SH-SY5Y (cell line): ENCODE measurements around the gene LSM10.

Experiments
- GATA2 ChIP-seq: IDR thresholded peaks from 2 replicates; pipeline ENCODE4 v1.6.1; 2011; ENCODE audit warnings: mild to moderate bottlenecking, low read depth, low read length
- GATA3 ChIP-seq: IDR thresholded peaks from 2 replicates; pipeline ENCODE4 v1.6.1; 2011; ENCODE audit warnings: low read depth, mild to moderate bottlenecking, low read length, moderate library complexity

Gene LSM10

DNA sequence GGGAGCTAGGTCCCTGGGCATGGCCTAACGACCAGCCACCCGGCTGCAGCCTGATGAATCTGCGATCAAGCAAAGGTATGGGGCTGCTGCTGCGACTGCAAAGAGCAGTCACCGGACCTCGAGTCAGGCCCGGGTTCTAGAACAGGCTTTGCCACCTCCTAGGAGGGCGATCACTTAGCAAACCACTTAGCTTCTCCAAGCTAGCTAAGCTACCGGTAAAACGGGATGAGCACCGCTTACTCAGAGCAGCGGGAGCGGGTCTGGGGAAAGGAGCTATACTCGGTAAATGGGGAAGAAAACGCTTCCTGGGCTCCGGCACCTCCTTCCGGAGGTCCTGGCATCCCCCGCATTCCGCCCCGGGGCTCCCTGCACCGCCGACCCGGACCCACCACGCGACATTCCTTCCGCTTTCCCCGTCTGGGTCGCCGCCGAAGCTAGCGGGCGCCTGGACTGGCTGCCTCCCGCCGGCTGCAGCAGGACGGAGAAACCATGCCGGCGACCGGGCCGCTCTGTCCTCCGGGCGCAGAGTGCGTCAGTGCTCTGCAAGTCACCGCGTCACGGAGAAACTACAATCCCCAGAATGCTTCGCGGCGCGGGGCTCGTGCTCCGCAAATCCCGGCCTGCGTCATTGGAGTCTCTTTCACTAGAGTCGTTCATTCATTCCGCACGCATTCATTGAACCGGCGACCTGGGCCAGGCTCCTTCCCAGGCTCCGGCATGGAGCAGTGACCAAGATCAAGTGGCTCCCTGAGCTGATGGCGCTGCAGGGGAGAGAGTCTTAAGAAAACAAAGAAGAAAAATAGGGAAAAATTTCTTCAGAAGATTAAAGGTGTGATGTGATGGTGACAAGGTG, at the start of gene LSM10:
Gene LSM10 (minus strand): TSS at position 531 of the 853 bp plus-strand sequence. CDS start 3,779 bp downstream, outside the sequence.
- no peak for TF ChIP-seq GATA2
- TF ChIP-seq GATA3 = no peak

DNA sequence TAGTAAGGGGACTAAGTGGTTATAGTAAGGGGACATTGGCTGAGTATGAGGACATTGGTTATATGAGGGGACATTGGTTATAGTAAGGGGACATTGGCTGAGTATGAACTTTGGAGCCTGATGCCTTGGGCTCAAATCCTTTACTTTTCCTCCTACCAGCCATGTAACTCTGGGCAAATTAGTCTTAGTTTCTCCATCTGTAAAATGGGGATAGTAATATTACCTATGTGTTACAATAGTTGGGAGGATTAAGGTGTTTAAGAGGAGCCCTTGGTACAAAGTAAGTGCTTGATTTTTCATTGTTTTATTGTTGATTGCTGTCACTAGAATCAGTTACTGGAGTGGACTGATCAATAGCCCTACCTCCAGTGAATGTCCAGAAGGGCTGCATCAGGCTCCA, 49.7 kb upstream of the LSM10 start:
- no peak for TF ChIP-seq GATA2
- TF ChIP-seq GATA3 = no peak

DNA sequence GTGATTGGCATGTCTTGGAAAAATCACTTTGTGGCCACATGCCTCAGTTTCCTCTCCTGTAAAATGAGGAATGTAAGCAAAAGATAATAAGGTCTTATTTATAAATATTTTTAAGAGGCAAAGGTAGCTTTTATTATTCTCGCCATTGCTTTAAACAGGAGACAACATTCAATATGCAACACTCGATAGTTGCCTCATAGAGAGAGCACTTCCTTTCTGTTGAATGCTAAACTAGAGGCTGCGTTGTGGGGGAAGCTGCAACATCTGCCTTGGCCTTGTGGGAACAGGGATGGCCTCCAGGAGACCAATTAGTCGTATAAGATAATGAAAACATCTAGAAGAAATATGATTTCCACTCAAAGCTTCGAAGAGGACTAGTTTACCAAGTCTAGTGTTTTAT, 49.0 kb upstream of the LSM10 start:
- TF ChIP-seq GATA3 (no peak), GATA2 (no peak)

DNA sequence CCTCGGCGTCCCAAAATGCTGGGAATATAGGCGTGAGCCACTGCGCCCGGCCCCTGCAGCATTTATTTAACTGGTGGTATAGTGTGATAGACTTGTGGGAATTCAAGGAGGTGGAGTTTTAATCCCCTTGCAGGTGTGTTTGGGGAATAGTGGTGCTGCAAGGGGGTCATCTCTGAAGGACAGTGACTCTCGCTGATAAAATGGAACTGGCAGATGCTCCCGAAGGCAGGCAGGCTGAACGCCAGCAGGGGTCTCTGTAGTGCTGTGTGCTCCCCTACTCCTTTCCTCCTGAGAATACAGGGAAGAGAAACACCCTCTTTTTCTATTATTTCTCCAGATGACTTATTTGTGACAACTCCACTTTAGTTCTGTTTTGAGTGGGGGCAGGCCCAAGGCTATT, 48.6 kb upstream of the LSM10 start:
- TF ChIP-seq GATA3 = no peak
- no peak for TF ChIP-seq GATA2

DNA sequence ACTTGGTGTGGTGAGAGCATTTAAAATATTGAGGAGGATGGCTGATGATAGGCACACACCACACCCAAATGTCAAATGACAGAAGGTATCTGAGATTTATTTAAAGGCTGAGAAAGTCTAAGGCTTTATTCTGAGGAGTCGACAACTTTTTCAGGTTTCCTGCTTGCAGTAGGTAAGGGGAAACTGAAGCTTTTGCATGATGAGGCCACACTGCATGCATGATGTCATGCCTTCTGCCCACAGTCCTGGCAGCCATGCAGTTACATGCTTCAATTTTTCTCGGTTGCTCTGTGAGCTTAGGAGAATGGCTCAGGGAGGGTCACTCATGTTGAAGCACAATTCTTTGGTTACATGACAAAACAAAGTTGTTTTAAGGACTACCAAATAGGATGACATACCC, 45.6 kb upstream of the LSM10 start:
- no peak for TF ChIP-seq GATA3
- TF ChIP-seq GATA2 = no peak

DNA sequence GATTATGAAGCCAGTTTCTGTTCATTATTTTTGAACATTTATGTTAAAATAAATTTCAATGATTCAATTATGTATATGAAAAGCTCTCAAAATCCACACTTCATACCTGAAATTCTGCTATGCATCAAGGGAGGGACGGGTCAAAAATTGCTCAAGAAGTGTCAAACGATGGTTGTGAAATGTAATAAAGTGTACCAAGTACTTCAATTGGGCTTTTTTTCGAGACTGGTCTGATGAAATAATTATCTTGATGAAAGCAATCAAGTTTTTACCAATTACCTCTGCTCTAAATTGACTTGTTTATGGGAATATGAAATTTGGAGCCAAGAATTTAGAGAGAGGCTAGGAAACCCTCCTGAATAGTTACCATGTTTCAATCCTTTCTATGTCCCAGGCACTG, 44.6 kb upstream of the LSM10 start:
- TF ChIP-seq GATA2 = no peak
- no peak for TF ChIP-seq GATA3

DNA sequence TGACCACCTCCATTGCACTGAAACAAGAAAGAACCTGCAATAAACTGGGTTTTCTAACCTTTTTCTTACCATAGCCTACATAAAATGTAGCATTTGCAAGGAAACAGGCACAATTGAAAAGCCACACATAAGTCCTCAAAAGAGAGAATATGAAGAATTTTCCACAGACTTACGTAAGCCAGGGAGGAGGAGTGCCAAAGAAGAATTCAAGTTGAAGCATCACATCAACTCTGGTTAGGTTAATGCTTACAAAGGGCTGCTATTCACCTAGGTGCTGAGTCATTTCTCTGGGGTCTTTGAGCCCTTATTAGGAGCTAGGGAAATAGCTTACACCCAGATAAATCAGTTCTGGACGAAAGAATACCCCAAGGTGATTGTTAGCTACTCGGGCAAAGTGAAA, 42.9 kb upstream of the LSM10 start:
- TF ChIP-seq GATA2 (no peak), GATA3 (no peak)

DNA sequence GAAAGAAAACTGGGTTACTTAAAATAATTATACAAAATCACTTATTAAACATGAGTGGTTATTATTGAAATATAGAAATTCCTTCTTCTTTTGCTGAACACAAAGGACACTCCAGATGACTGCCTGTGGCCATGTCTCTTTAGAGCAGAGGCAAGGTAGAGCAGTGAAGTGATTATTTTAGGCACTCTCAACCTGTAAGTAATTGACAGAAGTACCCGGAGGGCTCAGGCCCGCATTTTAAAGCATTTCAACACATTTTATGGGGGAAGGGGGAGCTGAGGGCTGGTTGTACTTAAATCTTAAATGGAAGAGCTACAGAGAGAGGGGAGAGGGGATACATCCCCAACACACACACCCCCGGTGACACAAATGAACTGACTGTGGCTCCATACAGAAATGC, 42.3 kb upstream of the LSM10 start:
- TF ChIP-seq GATA3 (no peak), GATA2 (no peak)

DNA sequence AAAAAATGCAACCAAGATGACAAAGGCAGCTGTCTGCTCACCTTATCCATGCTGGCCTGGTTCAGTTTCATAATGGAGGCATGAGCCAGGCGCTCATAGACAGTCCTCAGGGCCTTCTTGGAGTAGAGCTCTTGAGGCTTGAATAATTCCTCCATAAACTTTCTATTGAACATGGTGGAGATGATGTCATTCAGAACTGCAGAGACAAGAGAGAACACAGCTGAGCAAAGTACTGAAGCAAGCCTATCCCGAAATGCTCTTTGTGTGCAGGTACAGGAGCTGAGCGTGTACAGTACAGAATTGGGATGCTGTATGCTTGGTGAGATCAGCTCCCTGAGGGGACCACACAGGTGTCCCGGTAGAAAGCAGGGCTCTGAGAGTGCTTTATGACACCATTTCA, 41.0 kb upstream of the LSM10 start:
- TF ChIP-seq GATA3 (no peak), GATA2 (no peak)

DNA sequence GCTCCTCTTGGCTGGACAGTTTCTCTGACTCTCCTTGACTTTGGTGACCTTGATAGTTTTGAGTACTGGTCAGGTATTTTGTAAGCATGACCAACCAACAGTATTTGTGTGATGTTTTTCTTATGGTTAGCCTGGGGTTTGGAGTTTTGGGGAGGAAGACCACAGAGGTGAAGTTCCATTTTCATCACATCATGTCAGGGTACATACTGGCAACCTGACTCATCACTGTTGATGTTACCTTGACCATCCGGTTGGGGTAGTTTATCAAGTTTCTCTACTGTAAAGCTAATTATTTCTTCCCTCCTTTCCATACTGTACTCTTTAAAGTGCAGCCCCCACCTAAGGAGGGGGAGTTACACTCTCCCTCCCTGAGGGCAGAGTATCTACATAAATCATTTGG, 39.1 kb upstream of the LSM10 start:
- no peak for TF ChIP-seq GATA3
- no peak for TF ChIP-seq GATA2

DNA sequence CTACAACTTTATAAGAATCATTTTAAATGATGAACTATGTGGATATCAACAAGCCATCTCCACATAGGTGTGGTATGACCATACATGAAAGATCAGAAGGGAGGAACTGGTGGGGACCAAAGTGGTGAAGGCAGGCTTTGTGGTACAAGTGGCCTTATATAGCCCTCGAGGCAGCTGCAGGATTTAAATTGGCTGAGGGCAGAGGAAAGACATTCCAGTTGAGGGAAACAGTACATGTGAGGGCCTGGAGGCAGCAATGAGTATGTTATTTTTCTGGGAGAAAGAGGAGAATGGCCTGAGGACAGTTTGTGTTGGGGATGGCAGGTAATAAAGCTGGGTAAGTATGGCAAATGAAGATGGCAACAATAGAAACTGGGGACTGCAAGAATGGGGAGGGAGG, 35.4 kb upstream of the LSM10 start:
- TF ChIP-seq GATA3 (no peak), GATA2 (no peak)

DNA sequence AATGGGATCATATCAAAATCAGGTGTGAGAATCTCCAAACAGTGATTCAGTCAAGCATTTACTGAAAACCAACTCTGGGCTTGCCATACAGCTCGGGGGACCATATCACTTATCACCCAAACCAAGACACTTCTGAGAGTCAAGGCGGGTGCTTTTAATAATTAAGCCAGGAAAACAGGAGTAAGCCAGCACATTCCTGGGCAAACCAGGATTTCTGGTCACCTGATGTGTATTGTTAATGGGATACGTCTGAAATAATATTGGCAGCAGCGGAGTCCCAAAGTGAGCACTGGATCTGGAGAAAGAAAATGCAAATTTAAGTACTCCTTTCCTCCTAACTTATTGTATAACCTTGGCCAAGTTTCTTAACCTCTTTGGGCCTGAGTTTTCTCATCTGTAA, 34.9 kb upstream of the LSM10 start:
- TF ChIP-seq GATA2 (no peak), GATA3 (no peak)

DNA sequence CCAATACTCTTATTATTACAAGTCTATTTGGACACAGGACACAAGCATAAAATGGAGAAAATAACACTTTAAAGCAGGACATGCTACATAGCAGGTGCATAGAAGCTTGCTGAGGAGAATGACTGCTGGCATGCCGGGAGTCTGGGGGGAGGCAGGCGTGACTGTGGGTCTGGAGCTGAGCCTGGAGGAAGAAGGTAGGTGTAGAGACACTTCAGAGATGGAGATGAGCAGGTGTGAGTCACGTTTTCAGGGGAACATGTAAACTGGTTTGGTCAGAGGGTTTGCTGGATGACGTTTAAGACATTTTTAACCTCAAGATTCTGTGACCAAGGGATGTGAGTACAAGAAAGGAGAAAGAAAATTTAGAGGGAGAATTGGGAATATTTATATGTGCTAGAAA, 28.1 kb upstream of the LSM10 start:
- no peak for TF ChIP-seq GATA3
- no peak for TF ChIP-seq GATA2

DNA sequence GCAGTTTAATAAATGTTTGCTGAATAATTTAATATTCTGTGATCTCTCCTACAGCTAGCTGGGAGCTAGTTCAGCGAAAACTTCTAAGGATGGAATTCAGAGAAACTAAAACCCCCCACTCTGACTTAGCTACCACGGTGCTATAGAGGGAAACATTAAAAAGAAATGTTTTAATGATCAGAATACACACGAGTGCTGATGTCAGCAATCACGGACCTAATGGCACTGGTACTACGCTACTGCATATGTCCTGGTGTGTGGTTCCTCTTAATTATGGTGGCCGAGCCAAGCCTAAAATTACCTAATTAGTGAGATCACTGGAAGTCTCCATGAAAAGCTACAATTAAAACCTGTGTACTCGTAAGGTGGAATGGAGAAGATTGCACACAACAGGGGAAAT, 23.9 kb upstream of the LSM10 start:
- TF ChIP-seq GATA3 (no peak), GATA2 (no peak)

DNA sequence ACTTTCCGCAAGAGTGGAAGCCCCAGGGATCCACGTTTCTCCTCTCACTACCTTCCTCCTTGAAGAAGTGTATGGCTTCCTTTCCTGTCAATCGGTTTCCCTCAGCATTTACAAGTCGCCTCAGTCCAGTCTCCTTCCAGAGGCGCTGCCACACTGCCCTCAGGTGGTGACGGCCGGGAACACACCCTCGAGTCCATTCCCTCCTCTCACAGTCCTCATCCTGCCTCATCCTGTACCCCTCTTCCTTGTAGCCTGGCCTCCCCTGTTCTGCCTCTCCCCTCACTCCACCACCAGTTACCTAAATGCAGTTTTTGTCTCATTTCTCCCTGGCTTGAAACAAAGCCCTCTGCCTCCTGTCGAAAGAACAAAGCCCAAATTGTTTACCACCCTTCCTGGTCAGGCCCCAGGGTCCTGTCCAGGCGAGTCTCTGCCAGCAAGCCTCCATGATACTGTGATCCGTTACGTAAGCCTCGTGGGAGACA, 23.2 kb upstream of the LSM10 start:
- TF ChIP-seq GATA3 = no peak
- TF ChIP-seq GATA2 = no peak

DNA sequence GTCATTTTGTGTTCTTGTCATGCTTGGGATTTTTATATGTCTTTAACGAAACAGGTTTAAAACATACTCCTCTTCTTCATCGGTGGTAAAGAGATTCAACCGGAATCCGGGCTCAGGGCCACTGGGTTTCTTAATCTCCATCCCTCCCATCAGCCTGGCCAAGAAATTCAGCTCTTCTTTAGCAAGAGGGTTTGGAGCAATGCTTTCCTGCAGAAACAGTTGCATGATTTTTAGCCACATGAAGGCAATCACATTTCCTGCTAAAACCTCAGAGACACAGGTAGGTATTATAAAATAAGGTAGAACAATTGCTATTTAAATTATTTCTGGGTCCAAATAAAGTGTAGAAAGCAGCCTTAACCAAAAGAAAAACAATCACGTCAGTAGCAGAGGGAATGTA, 22.7 kb upstream of the LSM10 start:
- no peak for TF ChIP-seq GATA3
- no peak for TF ChIP-seq GATA2

DNA sequence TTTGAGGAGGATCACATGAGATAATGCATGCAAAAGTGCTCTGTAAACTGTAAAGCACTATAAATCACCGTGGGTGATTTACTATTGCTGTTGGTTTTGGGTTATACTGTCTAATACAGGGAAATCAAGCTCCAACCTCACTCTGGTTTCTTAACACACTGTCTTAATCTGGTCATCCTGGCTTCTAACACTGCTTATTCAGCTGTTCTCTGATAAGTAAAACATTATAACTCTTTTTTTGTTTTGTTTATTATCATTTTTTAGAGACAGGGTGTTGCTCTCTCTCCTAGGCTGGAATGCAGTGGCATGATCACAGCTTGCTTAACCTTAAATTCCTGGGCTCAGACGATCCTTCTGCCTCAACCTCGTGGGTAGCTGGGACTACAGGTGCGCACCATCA, 21.9 kb upstream of the LSM10 start:
- TF ChIP-seq GATA3 (no peak), GATA2 (no peak)
